HepG2 (cell line): ENCODE data around the gene HBEGF. TPM values are rescaled to one million over a fixed set of nuclear protein-coding genes. Genes with fewer than 3 reads are reported as not detected.

Experiments used
- BRD4 ChIP-seq: sonication (generic); formaldehyde crosslinking; IDR thresholded peaks from 2 replicates; pipeline ENCODE4 v1.4.0; 2020; ENCODE audit warnings: missing genetic modification reagents
- CENPT ChIP-seq: sonication (generic); formaldehyde crosslinking; IDR thresholded peaks from 2 replicates; pipeline ENCODE4 v1.8.0; 2022; ENCODE audit warnings: low read depth, mild to moderate bottlenecking, moderate library complexity, missing genetic modification reagents
- GPN1 ChIP-seq: sonication (generic); formaldehyde crosslinking; IDR thresholded peaks from 2 replicates; pipeline ENCODE4 v1.5.1; 2020; ENCODE audit warnings: missing genetic modification reagents, borderline replicate concordance
- KDM4B ChIP-seq: sonication (generic); formaldehyde crosslinking; IDR thresholded peaks from 2 replicates; pipeline ENCODE4 v1.4.0; 2020; ENCODE audit warnings: missing genetic modification reagents
- NCOA2 ChIP-seq: sonication (generic); formaldehyde crosslinking; IDR thresholded peaks from 2 replicates; pipeline ENCODE4 v1.8.0; 2022; ENCODE audit warnings: inconsistent platforms
- NR3C1 ChIP-seq: sonication (generic); formaldehyde crosslinking; IDR thresholded peaks from 2 replicates; pipeline ENCODE4 v1.4.0; 2020; ENCODE audit warnings: missing genetic modification reagents
- SMAD3 ChIP-seq: sonication (generic); formaldehyde crosslinking; IDR thresholded peaks from 2 replicates; pipeline ENCODE4 v1.4.0; 2020; ENCODE audit warnings: missing genetic modification reagents
- STAG1 ChIP-seq: sonication (generic); formaldehyde crosslinking; IDR thresholded peaks from 2 replicates; pipeline ENCODE4 v1.4.0; 2020; ENCODE audit warnings: missing genetic modification reagents
- ZBTB38 ChIP-seq: sonication (generic); formaldehyde crosslinking; IDR thresholded peaks from 2 replicates; pipeline ENCODE4 v1.5.1; 2020; ENCODE audit warnings: mild to moderate bottlenecking, missing genetic modification reagents
- ZFP1 ChIP-seq: IDR thresholded peaks from 2 replicates; pipeline ENCODE4 v1.6.1; 2016
- ZMYM2 ChIP-seq: sonication (generic); formaldehyde crosslinking; IDR thresholded peaks from 2 replicates; pipeline ENCODE4 v1.8.0; 2022; ENCODE audit warnings: mild to moderate bottlenecking, missing genetic modification reagents
- ZNF232 ChIP-seq: sonication (generic); formaldehyde crosslinking; IDR thresholded peaks from 2 replicates; pipeline ENCODE4 v1.4.0; 2020; ENCODE audit warnings: missing genetic modification reagents, borderline replicate concordance
- ZNF382 ChIP-seq: sonication (generic); formaldehyde crosslinking; IDR thresholded peaks from 2 replicates; pipeline ENCODE4 v1.5.0; 2020; ENCODE audit warnings: missing genetic modification reagents, mild to moderate bottlenecking, borderline replicate concordance
- ZNF557 ChIP-seq: sonication (generic); formaldehyde crosslinking; IDR thresholded peaks from 2 replicates; pipeline ENCODE4 v1.4.0; 2020; ENCODE audit warnings: missing genetic modification reagents
- ZNF749 ChIP-seq: sonication (generic); formaldehyde crosslinking; IDR thresholded peaks from 2 replicates; pipeline ENCODE4 v1.8.0; 2022; ENCODE audit warnings: mild to moderate bottlenecking, missing genetic modification reagents, moderate library complexity, borderline replicate concordance
- polyA plus RNA-seq, 8 experiments: library from polyadenylated mRNA; depleted of rRNA in 3 of 8; stranded (reverse) in 7 of 8; unstranded in 1 of 8; fragments of >200 nt; fragmentation: Illumina TruSeq in 4 of 8; extraction: Trizol in 4 of 8; gene quantifications; 2 replicates each; pipeline versions ENCODE4 v1.2.1 to v1.2.3, GENCODE V29; 2011 to 2016; ENCODE audit warnings: low read depth in 4 of 8, missing spikeins in 1 of 8, mixed read lengths in 1 of 8; ENCODE audit not compliant: insufficient read depth in 1 of 8
- total RNA-seq, 5 experiments: library from RNA; depleted of rRNA; stranded (reverse); fragments of >200 nt; fragmentation: Illumina TruSeq; extraction: Trizol; gene quantifications; 2 replicates each; pipeline ENCODE4 v1.2.3, GENCODE V29; 2016; ENCODE audit warnings: low read depth in 1 of 5
- TF ChIP-seq, protein P1 (sequence below): sonication (generic); IDR thresholded peaks from 2 replicates; pipeline ENCODE4 v1.6.1; 2016; ENCODE audit warnings: low read depth, borderline replicate concordance
- TF ChIP-seq, protein P2 (sequence below): IDR thresholded peaks from 2 replicates; pipeline ENCODE4 v1.6.1; 2016; ENCODE audit warnings: missing compliant biosample characterization, missing genetic modification reagents, borderline replicate concordance
- TF ChIP-seq, protein P3 (sequence below): sonication (generic); formaldehyde crosslinking; IDR thresholded peaks from 2 replicates; pipeline ENCODE4 v1.4.0; 2020; ENCODE audit warnings: missing genetic modification reagents, mild to moderate bottlenecking, borderline replicate concordance
- TF ChIP-seq, protein P4 (sequence below): sonication (generic); formaldehyde crosslinking; IDR thresholded peaks from 2 replicates; pipeline ENCODE4 v1.4.0; 2020; ENCODE audit warnings: missing genetic modification reagents
- TF ChIP-seq, protein P5 (sequence below): sonication (generic); formaldehyde crosslinking; IDR thresholded peaks from 2 replicates; pipeline ENCODE4 v1.8.1; 2023; ENCODE audit warnings: mild to moderate bottlenecking, moderate library complexity, missing genetic modification reagents
- TF ChIP-seq, protein P6 (sequence below): sonication (generic); formaldehyde crosslinking; IDR thresholded peaks from 2 replicates; pipeline ENCODE4 v1.8.1; 2023; ENCODE audit warnings: mild to moderate bottlenecking, missing genetic modification reagents

HBEGF gene
- total and polyA plus RNA-seq, 2 of the 13 experiments (the other 11 are each of a cell fraction or from before 2014, with no cell fraction given), result 1.7 to 5.0 TPM

DNA sequence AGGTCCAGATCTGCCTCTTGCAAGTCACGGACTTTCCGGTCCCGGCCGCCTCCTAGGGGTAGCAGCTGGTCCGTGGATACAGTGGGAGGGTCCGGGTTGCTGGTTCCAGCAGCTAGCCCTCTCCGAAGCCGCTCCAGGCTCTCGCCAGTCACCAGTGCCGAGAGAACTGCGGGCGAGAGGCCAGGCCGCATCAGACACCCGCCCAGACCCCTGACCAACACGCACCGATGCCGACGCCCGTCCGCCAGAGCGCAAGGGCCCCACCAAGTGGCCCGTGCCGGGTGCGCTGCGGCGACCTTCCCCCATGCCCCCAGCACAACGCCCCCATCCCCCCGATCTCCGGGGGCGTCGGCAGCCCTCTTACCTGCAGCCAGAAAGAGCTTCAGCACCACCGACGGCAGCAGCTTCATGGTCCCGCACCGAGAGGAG lies 470 bp downstream of the HBEGF start (continued):
- TF ChIP-seq KDM4B (CRISPR knock-in tag) (0 out of 2 replicates have a peak, but pooled peaks have one; percentile 20), ZBTB38 (CRISPR knock-in tag) (no peak), BRD4 (CRISPR knock-in tag) (no peak), ZNF749 (CRISPR knock-in tag) (no peak), ZNF382 (no peak), ZMYM2 (CRISPR knock-in tag) (no peak), NR3C1 (CRISPR knock-in tag) (no peak), ZNF232 (CRISPR knock-in tag) (no peak), SMAD3 (CRISPR knock-in tag) (peak; percentile 40; the same call in 1 of the 2 replicates), CENPT (no peak), ZFP1 (CRISPR knock-in tag) (no peak), STAG1 (CRISPR knock-in tag) (peak; percentile 63), ZNF557 (CRISPR knock-in tag) (no peak), GPN1 (no peak), NCOA2 (CRISPR knock-in tag) (no peak)
- TF ChIP-seq, protein P1, sequence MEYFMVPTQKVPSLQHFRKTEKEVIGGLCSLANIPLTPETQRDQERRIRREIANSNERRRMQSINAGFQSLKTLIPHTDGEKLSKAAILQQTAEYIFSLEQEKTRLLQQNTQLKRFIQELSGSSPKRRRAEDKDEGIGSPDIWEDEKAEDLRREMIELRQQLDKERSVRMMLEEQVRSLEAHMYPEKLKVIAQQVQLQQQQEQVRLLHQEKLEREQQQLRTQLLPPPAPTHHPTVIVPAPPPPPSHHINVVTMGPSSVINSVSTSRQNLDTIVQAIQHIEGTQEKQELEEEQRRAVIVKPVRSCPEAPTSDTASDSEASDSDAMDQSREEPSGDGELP, result peak; percentile 14; the same call in 1 of the 2 replicates
- TF ChIP-seq, protein P2, sequence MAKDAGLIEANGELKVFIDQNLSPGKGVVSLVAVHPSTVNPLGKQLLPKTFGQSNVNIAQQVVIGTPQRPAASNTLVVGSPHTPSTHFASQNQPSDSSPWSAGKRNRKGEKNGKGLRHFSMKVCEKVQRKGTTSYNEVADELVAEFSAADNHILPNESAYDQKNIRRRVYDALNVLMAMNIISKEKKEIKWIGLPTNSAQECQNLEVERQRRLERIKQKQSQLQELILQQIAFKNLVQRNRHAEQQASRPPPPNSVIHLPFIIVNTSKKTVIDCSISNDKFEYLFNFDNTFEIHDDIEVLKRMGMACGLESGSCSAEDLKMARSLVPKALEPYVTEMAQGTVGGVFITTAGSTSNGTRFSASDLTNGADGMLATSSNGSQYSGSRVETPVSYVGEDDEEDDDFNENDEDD (CRISPR knock-in tag), result peak; percentile 14; the same call in 1 of the 2 replicates
- TF ChIP-seq, protein P3, sequence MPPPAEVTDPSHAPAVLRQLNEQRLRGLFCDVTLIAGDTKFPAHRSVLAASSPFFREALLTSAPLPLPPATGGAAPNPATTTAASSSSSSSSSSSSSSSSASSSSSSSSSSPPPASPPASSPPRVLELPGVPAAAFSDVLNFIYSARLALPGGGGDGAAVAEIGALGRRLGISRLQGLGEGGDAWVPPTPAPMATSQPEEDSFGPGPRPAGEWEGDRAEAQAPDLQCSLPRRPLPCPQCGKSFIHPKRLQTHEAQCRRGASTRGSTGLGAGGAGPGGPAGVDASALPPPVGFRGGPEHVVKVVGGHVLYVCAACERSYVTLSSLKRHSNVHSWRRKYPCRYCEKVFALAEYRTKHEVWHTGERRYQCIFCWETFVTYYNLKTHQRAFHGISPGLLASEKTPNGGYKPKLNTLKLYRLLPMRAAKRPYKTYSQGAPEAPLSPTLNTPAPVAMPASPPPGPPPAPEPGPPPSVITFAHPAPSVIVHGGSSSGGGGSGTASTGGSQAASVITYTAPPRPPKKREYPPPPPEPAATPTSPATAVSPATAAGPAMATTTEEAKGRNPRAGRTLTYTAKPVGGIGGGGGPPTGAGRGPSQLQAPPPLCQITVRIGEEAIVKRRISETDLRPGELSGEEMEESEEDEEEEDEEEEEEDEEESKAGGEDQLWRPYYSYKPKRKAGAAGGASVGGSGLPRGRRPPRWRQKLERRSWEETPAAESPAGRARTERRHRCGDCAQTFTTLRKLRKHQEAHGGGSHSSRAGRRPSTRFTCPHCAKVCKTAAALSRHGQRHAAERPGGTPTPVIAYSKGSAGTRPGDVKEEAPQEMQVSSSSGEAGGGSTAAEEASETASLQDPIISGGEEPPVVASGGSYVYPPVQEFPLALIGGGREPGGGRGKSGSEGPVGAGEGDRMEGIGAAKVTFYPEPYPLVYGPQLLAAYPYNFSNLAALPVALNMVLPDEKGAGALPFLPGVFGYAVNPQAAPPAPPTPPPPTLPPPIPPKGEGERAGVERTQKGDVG (CRISPR knock-in tag), result peak; percentile 32; the same call in 1 of the 2 replicates
- TF ChIP-seq, protein P4, sequence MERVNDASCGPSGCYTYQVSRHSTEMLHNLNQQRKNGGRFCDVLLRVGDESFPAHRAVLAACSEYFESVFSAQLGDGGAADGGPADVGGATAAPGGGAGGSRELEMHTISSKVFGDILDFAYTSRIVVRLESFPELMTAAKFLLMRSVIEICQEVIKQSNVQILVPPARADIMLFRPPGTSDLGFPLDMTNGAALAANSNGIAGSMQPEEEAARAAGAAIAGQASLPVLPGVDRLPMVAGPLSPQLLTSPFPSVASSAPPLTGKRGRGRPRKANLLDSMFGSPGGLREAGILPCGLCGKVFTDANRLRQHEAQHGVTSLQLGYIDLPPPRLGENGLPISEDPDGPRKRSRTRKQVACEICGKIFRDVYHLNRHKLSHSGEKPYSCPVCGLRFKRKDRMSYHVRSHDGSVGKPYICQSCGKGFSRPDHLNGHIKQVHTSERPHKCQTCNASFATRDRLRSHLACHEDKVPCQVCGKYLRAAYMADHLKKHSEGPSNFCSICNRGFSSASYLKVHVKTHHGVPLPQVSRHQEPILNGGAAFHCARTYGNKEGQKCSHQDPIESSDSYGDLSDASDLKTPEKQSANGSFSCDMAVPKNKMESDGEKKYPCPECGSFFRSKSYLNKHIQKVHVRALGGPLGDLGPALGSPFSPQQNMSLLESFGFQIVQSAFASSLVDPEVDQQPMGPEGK (CRISPR knock-in tag), result peak; percentile 86
- TF ChIP-seq, protein P5, sequence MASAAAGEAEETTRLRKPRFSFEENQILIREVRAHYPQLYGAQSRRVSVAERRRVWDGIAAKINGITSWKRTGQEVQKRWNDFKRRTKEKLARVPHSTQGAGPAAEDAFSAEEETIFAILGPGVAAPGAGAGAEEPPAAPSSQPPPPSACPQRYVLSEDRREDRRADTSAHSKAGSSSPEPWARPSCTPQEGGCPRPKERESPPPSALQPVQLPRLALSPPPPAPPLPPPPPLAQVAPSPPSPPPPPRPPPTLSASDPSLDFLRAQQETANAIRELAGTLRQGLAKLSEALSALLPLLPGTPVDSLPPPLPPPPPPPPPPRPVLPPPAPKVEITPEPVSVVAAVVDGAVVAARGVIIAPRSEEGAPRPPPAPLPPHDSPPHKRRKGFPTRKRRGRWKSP (CRISPR knock-in tag), result no peak
- TF ChIP-seq, protein P6, sequence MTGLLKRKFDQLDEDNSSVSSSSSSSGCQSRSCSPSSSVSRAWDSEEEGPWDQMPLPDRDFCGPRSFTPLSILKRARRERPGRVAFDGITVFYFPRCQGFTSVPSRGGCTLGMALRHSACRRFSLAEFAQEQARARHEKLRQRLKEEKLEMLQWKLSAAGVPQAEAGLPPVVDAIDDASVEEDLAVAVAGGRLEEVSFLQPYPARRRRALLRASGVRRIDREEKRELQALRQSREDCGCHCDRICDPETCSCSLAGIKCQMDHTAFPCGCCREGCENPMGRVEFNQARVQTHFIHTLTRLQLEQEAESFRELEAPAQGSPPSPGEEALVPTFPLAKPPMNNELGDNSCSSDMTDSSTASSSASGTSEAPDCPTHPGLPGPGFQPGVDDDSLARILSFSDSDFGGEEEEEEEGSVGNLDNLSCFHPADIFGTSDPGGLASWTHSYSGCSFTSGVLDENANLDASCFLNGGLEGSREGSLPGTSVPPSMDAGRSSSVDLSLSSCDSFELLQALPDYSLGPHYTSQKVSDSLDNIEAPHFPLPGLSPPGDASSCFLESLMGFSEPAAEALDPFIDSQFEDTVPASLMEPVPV, result no peak
